DMS114 treated with DMSO at 0.1 percent for 48 hours (cell line): ENCODE results near the gene ZNF717.
"Not testable (repeated sequence)": the region's sequence is repeated elsewhere in the genome, so short reads cannot be mapped to it uniquely, and the experiment has no call there.

ENCODE experiments used
- DNase-seq: peaks from one replicate; lab custom pipeline; 2025; ENCODE audit not compliant: unreplicated experiment; lab: John Stamatoyannopoulos, UW

The ZNF717 gene

DNA sequence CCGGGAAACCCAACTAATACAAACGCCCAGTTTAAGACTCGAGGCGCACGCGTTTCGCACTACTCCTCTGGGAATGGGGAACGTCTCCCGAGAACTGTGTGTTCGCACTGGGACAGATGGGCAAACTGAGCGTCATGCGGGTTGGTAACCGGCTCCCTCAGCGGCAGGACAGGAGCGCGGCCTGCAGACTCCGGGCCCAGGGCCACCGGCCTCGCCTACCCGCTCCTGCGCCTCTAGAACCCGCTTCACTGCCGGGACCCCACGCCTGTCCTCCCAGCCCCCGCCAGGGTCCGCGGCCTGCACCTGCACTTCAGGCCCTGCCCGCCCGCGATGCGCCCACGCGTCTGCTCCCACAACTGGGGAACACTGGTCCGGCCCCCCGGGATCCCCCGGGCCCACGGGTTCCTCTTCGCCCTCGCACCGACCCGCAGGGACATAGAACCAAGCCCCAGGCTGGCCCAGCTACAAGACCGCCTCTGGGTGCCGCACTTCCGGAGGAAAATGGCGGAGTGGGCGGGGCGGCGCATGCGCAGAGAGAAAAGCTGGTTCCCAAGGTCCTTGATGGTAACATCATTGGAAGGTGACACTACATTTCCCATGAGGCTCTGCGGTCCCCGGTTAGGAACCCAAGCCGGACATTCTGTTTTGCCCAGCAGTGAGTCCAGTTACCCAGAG is at the start of gene ZNF717:
TSS of gene ZNF717 (minus strand) at position 469 of the 675 bp plus-strand sequence. CDS start 2,187 bp downstream, outside the sequence.
- DNase-seq, result peak; percentile 35

DNA sequence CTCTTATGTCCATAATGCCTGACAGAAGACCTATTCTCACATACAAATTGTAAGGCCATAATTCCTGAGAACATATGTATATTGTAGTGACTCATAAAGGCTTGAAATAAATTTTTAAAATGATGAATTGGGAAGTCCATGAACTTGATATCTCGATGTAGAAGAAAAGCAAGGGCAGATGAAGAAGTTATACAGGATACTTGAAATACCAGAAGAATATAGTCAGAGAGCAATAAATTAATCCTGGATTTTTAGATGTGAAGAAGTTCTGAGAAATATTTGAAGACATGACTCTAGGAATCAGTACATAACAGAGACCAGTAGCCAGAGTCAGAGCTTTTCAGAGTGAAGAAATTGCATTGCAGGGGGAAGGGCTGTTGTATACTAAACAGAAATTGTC is 45.7 kb upstream of the ZNF717 start:
- DNase-seq, result not testable (repeated sequence)

DNA sequence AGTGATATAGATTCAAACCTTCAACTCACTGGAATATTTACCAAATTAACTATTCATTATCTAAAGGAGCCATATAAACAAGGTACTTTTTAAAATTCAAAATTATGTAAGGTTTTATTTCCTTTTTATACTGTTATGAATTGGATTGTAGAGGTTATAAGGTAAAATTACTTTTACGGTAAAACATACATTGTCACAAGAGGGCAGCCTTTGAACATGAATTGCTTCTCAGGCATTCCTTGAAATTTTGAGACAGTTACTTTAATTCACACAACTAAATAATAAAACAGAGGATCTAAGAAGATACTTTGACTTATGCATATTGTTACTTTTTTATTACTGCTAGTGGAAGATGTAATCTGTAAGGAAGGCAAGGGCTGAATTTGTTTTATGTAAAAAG is 32.7 kb upstream of the ZNF717 start:
- not testable (repeated sequence) for DNase-seq

DNA sequence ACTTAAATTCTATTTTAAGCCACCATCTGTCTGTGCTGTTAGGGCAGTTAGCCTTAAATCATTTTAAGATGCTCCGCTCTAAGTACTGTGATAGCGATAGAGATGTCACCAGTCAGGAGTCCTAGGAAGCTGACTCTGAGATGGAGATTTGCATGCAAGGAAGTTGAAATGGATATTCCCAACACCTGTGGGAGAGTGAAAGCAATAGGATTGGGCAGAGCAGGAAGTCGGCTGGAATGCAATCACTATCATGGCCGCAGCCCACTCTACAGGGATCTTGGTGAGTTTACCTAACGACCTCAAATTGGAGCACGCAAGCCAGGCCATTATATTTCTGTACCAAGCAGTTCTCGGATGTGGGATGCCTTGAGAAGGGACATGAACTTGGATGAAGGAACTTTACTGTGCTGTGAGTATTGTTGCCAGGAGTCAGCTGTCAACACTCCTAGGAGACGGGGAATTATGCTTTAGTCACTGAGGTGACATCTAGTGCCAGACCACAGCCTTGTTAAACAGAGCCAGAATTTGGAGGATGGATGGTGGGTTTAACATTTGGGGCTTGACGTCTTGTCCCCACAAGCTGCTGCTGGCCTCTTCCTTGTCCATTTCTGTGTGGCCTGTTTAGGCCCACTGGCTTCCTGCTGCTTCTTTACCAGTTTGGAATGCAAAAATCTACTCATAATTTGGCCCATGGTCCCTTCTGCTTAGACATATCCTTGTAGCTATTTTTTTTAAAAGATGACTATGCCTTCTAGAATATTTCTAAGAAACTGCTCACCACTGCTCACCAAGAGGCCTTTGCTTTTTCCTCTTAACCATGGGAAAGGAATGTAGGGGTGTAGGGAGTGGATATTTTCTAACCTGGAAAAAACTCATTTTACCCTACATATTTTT is 31.2 kb upstream of the ZNF717 start:
- DNase-seq, result not testable (repeated sequence)

DNA sequence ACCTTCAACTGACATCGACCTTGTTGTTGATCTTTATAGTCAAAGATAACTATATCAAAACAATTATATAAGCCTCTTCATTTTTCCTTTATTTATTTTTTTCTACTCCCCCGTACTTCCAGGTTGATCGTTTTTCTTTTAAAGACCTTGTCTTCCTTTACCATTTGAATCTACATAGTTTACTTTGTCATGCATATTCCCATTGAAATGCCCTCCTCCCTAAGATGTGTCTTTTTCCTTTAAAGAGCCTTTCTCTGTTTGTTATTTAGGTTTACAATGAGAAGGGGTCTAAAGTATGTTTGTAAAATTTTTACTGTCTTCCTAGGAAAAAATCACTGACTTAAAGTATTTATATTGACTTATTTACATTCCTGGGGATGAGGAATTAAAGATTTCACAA is 29.4 kb upstream of the ZNF717 start:
- no peak for DNase-seq

DNA sequence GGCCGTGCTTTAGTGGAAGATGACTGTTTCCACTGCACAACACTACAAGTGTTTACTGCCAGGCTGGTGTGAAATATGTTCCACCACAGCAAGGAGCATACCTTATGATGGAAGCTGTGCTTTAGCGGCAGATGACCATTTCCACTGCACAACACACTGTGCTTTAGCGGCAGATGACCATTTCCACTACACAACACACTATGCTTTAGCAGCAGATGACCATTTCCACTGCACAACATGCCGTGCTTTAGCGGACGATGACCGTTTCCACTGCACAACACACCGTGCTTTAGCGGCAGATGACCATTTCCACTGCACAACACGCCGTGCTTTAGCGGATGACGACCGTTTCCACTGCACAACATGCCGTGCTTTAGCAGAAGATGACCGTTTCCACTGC is 2.8 kb downstream of the ZNF717 start:
- no peak for DNase-seq

DNA sequence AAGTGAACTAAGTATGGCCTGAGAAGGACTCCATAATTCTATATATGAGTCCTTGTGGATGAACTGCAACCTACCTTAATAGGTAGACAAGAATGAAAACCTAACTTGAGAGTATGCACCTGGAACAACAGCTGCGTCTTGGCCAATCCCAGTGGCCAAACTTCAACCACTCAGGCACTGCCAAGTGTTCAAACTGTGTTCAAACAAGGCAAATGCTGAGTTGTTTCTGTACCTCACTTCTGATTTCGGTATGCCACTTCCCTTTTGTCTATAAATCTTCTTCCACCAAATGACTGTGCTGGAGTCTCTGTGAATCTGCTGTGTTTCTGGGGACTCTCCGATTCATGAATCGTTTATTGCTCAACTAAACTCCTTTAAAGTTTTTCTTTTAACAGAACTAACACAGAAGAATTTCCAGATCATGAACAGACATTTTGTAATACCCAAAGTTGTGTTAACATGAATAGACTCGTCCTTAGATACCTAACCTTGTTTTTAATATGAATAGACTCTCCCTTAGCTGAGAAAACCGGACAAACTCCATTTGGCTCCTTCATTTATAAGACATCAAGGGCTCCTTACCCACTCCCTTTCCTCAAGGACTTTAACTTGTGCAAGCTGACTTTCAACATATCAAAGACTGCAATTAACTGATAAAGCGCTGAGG is 4.1 kb downstream of the ZNF717 start:
- DNase-seq, result no peak

DNA sequence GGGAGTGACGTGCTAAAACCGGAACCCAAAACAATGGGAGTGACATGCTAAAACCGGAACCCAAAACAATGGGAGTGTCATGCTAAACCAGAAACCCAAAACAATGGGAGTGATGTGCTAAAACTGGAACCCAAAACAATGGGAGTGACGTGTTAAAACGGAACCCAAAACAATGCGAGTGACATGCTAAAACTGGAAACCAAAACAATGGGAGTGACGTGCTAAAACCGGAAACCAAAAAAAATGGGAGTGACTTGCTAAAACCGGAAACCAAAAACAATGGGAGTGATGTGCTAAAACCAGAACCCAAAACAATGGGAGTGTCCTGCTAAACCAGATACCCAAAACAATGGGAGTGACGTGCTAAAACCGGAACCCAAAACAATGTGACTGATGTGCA is 7.6 kb downstream of the ZNF717 start:
- not testable (repeated sequence) for DNase-seq

DNA sequence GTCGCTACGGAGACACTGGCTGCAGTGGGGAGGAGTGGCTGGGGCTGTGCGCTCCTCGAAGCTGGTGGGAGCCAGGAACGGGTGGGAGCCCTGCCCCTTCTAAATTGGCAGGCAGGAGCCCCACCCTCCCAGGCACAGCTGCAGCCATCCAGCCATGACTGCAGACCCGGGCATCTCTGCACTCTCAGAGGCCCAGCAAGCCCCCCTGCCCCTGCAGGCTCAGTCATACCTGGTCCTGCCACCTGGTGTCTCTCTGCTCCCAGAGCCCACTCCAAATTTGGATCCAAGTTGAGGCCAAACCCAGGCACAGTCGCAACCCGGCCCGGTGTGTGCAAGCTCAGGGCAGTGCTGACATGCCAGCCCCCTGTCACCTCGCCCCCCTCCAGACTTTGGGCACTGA is 13.7 kb downstream of the ZNF717 start:
- not testable (repeated sequence) for DNase-seq

DNA sequence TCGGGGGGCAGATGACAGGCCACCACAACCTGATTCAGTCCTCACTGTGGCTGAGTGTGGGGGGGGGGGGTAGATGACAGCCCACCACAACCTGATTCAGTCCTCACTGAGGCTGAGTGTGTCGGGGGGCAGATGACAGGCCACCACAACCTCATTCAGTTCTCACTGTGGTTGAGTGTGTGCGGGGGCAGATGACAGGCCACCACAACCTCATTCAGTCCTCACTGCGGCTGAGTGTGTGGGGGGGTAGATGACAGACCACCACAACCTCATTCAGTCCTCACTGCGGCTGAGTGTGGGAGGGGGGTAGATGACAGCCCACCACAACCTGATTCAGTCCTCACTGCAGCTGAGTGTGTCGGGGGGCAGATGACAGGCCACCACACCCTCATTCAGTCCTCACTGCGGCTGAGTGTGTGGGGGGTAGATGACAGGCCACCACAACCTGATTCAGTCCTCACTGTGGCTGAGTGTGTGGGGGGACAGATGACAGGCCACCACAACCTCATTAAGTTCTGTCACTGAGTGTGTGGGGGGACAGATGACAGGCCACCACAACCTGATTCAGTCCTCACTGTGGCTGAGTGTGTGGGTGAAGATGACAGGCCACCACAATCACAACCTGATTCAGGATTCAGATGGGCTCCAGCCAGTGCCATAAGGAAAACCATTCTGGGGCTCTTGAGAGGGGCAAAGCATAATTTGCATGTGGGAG is 16.9 kb downstream of the ZNF717 start:
- DNase-seq, result no peak

DNA sequence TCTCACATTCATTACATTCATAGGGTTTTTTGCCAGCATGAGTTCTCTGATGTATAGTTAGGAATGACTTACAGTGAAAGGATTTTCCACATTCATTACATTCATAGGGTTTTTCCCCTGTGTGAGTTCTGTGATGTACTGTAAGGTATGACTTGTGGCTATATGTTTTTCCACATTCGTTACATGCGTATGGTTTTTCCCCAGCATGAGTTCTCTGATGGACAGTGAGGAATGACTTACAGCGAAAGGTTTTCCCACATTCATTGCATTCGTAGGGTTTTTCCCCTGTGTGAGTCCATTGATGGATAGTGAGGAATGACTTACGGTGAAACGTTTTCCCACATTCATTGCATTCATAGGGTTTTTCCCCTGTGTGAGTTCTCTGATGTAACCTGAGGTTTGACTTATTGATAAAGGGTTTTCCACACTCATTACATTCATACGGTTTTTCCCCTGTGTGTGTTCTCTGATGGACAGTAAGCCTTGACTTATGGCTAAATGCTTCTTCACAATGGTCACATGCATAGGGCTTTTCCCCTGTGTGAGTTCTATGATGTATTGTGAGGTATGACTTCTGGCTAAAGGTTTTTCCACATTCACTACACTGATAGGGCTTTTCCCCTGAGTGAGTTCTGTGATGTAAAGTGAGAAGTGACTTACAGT is 47.4 kb downstream of the ZNF717 start:
- no peak for DNase-seq

DNA sequence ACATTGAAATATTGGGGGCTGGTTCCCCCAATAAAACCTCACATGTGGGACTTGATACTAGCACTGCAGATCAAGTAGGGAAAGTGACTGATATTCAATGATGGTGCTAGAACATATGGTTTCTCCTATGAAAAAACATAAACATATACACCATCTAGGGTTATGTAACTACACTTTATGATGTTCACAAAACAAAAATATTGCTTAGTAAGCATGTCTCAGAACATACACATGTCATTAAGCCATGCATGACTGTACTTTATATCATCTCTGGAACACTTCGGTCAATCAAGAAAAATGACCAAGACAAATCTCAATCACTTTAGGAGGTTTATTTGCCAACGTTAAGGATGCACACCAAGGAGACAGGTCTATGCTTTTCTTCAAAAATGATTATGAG is 57.4 kb downstream of the ZNF717 start:
- DNase-seq, result no peak

DNA sequence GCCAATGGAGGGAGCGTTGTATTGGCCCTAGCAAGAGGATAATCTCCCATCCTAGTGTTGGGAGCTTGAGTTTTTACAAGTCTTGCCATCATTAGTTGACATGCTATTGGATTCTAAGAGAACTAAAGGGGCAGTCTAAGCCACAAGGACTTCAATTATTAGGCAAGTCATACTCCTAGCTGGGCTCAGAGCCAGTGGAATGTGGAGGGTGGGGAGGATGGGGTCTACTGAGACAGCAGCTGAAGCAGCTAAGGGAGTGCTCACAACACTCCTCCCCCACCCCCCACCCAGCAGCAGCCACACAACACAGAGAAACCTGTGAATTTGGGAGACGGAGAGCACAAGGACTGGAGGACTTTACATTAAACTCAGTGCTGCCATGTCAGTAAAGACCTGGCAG is 93.3 kb downstream of the ZNF717 start:
- no peak for DNase-seq

DNA sequence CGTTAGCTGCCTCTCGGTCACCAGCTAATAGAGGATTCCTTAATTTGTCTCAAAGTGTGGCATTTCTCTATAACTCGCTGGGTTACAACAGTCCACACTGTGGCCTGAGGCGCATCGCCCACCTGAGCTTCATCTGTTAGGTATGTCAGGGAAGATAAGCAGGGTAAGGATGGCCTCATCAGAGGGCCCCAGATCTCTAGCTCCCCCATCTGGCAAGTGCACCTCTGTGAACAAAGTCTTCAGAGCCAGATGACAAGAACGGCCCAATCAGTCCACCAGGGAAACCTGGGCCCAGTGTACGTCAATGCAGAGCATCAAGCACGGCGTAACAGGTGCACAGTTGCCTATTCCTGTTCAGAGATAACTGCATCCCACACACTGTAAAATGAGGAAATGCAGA is 98.0 kb downstream of the ZNF717 start:
- DNase-seq, result no peak
